OCI-LY7 (cell line): ENCODE results near the gene TTC33. TPM values are rescaled to one million over a fixed set of nuclear protein-coding genes. Genes with fewer than 3 reads are reported as not detected.
"Not testable (repeated sequence)": the region's sequence is repeated elsewhere in the genome, so short reads cannot be mapped to it uniquely, and the experiment has no call there.

Experiments used
- BruUV-seq: library from RNA; stranded (reverse); fragments of 400-500 nt; replicated peaks from 2 replicates; lab custom pipeline; 2021; lab: Mats Ljungman, UMichigan
- CTCF ChIA-PET: fragments of 300-600 bp; sonication (Branson Sonifier 250); formaldehyde crosslinking; loops from one replicate; lab custom pipeline; 2022; ENCODE audit warnings: antibody characterized with exemption; ENCODE audit not compliant: unreplicated experiment; lab: Charles Lee
- POLR2A ChIA-PET: fragments of 300-600 bp; sonication (Branson Sonifier 250); formaldehyde crosslinking; loops from one replicate; lab custom pipeline; 2022; ENCODE audit warnings: antibody characterized with exemption; lab: Charles Lee
- DNase-seq: peaks from one replicate; pipeline ENCODE4 v3.0.0-alpha.2; 2015; ENCODE audit warnings: low spot score
- H2AFZ ChIP-seq: fragments of 200-600 bp; sonication (generic), shearing (Covaris generic); 2 replicates; pipeline ENCODE4 v1.6.1; 2014; ENCODE audit warnings: mild to moderate bottlenecking, antibody characterized with exemption, low read length, moderate library complexity
- H3K27ac ChIP-seq: fragments of 200-600 bp; sonication (generic); 2 replicates; pipeline ENCODE4 v1.5.1; 2014; ENCODE audit warnings: mixed run types, low read depth, mild to moderate bottlenecking, moderate library complexity, low read length, inconsistent platforms; ENCODE audit not compliant: poor library complexity, severe bottlenecking
- H3K36me3 ChIP-seq: fragments of 200-600 bp; sonication (generic); 2 replicates; pipeline ENCODE4 v1.6.1; 2014; ENCODE audit warnings: mild to moderate bottlenecking, antibody characterized with exemption, low read length, moderate library complexity, mixed read lengths; ENCODE audit not compliant: insufficient read depth
- H3K4me1 ChIP-seq: fragments of 200-600 bp; sonication (generic); 2 replicates; pipeline ENCODE4 v1.5.1; 2014; ENCODE audit warnings: mild to moderate bottlenecking, low read length; ENCODE audit not compliant: insufficient read depth, poor library complexity, severe bottlenecking
- H3K4me2 ChIP-seq: fragments of 200-600 bp; sonication (generic); 2 replicates; pipeline ENCODE4 v1.6.1; 2014; ENCODE audit warnings: mild to moderate bottlenecking, low read length
- H3K4me3 ChIP-seq: fragments of 200-600 bp; sonication (generic); 2 replicates; pipeline ENCODE4 v1.5.1; 2014; ENCODE audit warnings: mild to moderate bottlenecking, low read depth, low read length; ENCODE audit not compliant: poor library complexity, severe bottlenecking
- H3K79me2 ChIP-seq: fragments of 200-600 bp; sonication (generic); 2 replicates; pipeline ENCODE4 v1.6.1; 2016; ENCODE audit warnings: low read depth, mild to moderate bottlenecking, low read length, moderate library complexity, mixed read lengths; ENCODE audit not compliant: insufficient read depth
- H3K9me2 ChIP-seq: fragments of 200-600 bp; sonication (generic); 2 replicates; pipeline ENCODE4 v1.6.1; 2016; ENCODE audit warnings: mild to moderate bottlenecking, low read length, mixed read lengths; ENCODE audit not compliant: insufficient read depth
- H3K9me3 ChIP-seq: fragments of 200-600 bp; sonication (generic); 2 replicates; pipeline ENCODE4 v1.6.1; 2014; ENCODE audit warnings: mild to moderate bottlenecking, mixed run types, low read length, mixed read lengths
- H4K20me1 ChIP-seq: fragments of 200-600 bp; sonication (generic); 2 replicates; pipeline ENCODE4 v1.6.1; 2014; ENCODE audit warnings: mild to moderate bottlenecking, antibody characterized with exemption, low read length, moderate library complexity, mixed read lengths; ENCODE audit not compliant: insufficient read depth
- EZH2phosphoT487 ChIP-seq: fragments of 200-600 bp; sonication (generic); IDR thresholded peaks from 2 replicates; pipeline ENCODE4 v1.6.1; 2018; ENCODE audit warnings: low read depth, borderline replicate concordance, mild to moderate bottlenecking, mixed run types, antibody characterized with exemption, low read length, moderate library complexity, mixed read lengths
- intact Hi-C: fragments of 100-400 bp; cut with micrococcal nuclease; formaldehyde crosslinking; loops from one replicate; pipeline ENCODE4 v1.10.0; 2022; ENCODE audit not compliant: unreplicated experiment
- total RNA-seq, 2 experiments: library from RNA; depleted of rRNA in 1 of 2; stranded (reverse); fragments of >200 nt in 1 of 2; shearing (Covaris generic) in 1 of 2; gene quantifications; 2 replicates each; pipeline ENCODE4 v1.2.3, GENCODE V29; 2014 to 2022
- TF ChIP-seq, protein P1 (sequence below): fragments of 200-600 bp; sonication (generic); conservative IDR thresholded peaks from 2 replicates; pipeline ENCODE4 v1.5.1; 2014; ENCODE audit warnings: mild to moderate bottlenecking, antibody characterized with exemption, low read length, moderate library complexity, mixed read lengths

TTC33 gene
- total RNA-seq, 2 experiments from 2014 or later = 15.9 to 20.5 TPM

- TF ChIP-seq, protein P1, sequence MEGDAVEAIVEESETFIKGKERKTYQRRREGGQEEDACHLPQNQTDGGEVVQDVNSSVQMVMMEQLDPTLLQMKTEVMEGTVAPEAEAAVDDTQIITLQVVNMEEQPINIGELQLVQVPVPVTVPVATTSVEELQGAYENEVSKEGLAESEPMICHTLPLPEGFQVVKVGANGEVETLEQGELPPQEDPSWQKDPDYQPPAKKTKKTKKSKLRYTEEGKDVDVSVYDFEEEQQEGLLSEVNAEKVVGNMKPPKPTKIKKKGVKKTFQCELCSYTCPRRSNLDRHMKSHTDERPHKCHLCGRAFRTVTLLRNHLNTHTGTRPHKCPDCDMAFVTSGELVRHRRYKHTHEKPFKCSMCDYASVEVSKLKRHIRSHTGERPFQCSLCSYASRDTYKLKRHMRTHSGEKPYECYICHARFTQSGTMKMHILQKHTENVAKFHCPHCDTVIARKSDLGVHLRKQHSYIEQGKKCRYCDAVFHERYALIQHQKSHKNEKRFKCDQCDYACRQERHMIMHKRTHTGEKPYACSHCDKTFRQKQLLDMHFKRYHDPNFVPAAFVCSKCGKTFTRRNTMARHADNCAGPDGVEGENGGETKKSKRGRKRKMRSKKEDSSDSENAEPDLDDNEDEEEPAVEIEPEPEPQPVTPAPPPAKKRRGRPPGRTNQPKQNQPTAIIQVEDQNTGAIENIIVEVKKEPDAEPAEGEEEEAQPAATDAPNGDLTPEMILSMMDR = no peak
- TF ChIP-seq EZH2phosphoT487 = no peak
- Histone ChIP-seq H3K4me3 (no peak overlapping the region), H2AFZ (no peak overlapping the region), H4K20me1 (no peaks in the 10 kb centered on the region), H3K9me2 (no peaks in the 10 kb centered on the region), H3K4me1 (no peaks in the 10 kb centered on the region), H3K79me2 (no peaks in the 10 kb centered on the region), H3K4me2 (no peak overlapping the region), H3K9me3 (no peaks in the 10 kb centered on the region), H3K36me3 (no peaks in the 10 kb centered on the region), H3K27ac (no peak overlapping the region)
- BruUV-seq = no TSS peak
- ChIA-PET CTCF (no interaction called here), POLR2A (interaction anchor here (1.0 to 1.3 kb wide), 3 partner anchors 34 to 701 kb away, joined by 3 to 4 read pairs (median 3); no protein-coding TSS in a partner anchor)
- intact Hi-C loops = no loop called here
- no peak for DNase-seq
These were observed 90.0 kb downstream of the TTC33 start for GRCh38 chr5:40665635-40666298.

DNA sequence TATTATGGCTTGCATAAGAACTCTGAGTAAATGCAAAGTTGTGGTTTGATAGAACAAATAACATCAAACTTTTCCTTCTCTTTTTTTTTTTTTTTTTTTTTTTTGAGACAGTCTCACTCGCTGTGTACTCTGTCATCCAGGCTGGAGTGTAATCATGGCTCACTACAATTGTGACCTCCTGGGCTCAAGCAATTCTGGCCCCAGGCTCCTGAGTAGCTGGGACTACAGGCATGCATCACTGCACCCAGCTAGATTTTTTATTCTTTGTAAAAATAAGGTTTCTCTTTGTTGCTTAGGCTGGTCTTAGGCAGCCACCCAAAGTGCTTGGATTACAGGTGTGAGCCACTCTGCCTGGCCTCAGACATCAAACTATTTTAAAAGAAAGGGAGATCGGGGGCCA lies 95.0 kb downstream of the TTC33 start:
- Histone ChIP-seq H3K4me3 (no peak overlapping the region), H3K9me2 (no peaks in the 10 kb centered on the region), H2AFZ (no peak overlapping the region), H3K9me3 (no peaks in the 10 kb centered on the region), H3K4me1 (no peaks in the 10 kb centered on the region), H3K27ac (no peak overlapping the region), H4K20me1 (no peaks in the 10 kb centered on the region), H3K79me2 (no peaks in the 10 kb centered on the region), H3K4me2 (no peak overlapping the region), H3K36me3 (no peaks in the 10 kb centered on the region)
- CTCF ChIA-PET = no interaction called here
- POLR2A ChIA-PET = interaction anchor here (0.7 to 0.9 kb wide), 2 partner anchors 21 to 30 kb away, joined by 3 to 4 read pairs; no protein-coding TSS in a partner anchor
- intact Hi-C loops = no loop called here
- DNase-seq = no peak
- TF ChIP-seq, protein P1 = no peak
- TF ChIP-seq EZH2phosphoT487 = no peak
- BruUV-seq = no TSS peak

DNA sequence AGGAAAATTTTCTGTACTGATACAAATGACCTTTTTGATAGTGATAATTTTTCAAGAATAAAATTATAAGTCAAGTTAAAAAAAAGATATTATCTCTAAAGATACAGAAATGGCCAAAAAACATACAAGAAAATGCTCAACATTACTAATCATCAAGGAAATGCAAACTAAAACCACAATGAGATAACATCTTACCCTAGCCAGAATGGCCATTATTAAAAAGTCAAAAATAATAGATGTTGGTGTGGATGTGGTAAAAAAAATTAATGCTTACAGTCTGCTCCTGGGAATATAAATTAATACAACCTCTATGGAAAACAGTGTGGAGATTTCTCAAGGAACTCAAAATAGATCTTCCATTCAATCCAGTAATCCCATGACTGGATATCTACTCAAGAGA lies 99.0 kb downstream of the TTC33 start:
- H3K36me3 ChIP-seq = no peaks in the 10 kb centered on the region
- H3K4me3 ChIP-seq = no peak overlapping the region
- H3K9me2 ChIP-seq = no peaks in the 10 kb centered on the region
- no peak overlapping the region for H3K27ac ChIP-seq
- no peaks in the 10 kb centered on the region for H4K20me1 ChIP-seq
- H2AFZ ChIP-seq = no peak overlapping the region
- no peak overlapping the region for H3K4me2 ChIP-seq
- H3K79me2 ChIP-seq = no peaks in the 10 kb centered on the region
- CTCF ChIA-PET = no interaction called here
- TF ChIP-seq, protein P1 = no peak
- no peak for TF ChIP-seq EZH2phosphoT487
- BruUV-seq = no TSS peak
- intact Hi-C loops = no loop called here
- H3K9me3 ChIP-seq = no peaks in the 10 kb centered on the region
- POLR2A ChIA-PET = no interaction called here
- no peaks in the 10 kb centered on the region for H3K4me1 ChIP-seq
- no peak for DNase-seq

GRCh38 chr5:40656091-40656490 lies 99.7 kb downstream of the TTC33 start:
- CTCF ChIA-PET, intact Hi-C loops, POLR2A ChIA-PET: not testable (repeated sequence)

More at GRCh38 chr5:40656091-40656490, 99.7 kb downstream of the TTC33 start:
- not testable (repeated sequence) for H3K4me3 ChIP-seq, DNase-seq, H3K36me3 ChIP-seq, H2AFZ ChIP-seq, BruUV-seq, H3K9me3 ChIP-seq, H3K27ac ChIP-seq, H3K79me2 ChIP-seq, H4K20me1 ChIP-seq, H3K4me1 ChIP-seq, H3K9me2 ChIP-seq, H3K4me2 ChIP-seq
